H9 (cell line): ENCODE results near the gene NDUFS3. TPM values are rescaled to one million over a fixed set of nuclear protein-coding genes. Genes with fewer than 3 reads are reported as not detected.

Experiments used
- DNase-seq: peaks from one replicate; pipeline ENCODE4 v3.0.0-alpha.2; 2017
- H2AFZ ChIP-seq: one replicate; pipeline ENCODE4 v1.6.1; 2013; ENCODE audit warnings: mild to moderate bottlenecking, low read length, control low read depth, moderate library complexity
- H2AK5ac ChIP-seq: 2 replicates; pipeline ENCODE4 v1.6.1; 2013; ENCODE audit warnings: low read length, control low read depth, mixed read lengths; ENCODE audit not compliant: insufficient read length
- H2BK120ac ChIP-seq: one replicate; pipeline ENCODE4 v1.6.1; 2013; ENCODE audit warnings: low read depth, mild to moderate bottlenecking, low read length, control low read depth, inconsistent platforms; ENCODE audit not compliant: poor library complexity, severe bottlenecking
- H2BK12ac ChIP-seq: 2 replicates; pipeline ENCODE4 v1.6.1; 2013; ENCODE audit warnings: low read length, control low read depth, mixed read lengths, low read depth; ENCODE audit not compliant: insufficient read length
- H2BK15ac ChIP-seq: 2 replicates; pipeline ENCODE4 v1.6.1; 2013; ENCODE audit warnings: low read depth, low read length, control low read depth
- H2BK20ac ChIP-seq: one replicate; pipeline ENCODE4 v1.6.1; 2013; ENCODE audit warnings: low read depth, mild to moderate bottlenecking, low read length, control low read depth, inconsistent platforms; ENCODE audit not compliant: poor library complexity, severe bottlenecking
- H2BK5ac ChIP-seq: 2 replicates; pipeline ENCODE4 v1.6.1; 2013; ENCODE audit warnings: low read length, control low read depth, mixed read lengths; ENCODE audit not compliant: insufficient read length
- H3K14ac ChIP-seq: 2 replicates; pipeline ENCODE4 v1.6.1; 2013; ENCODE audit warnings: low read length, control low read depth; ENCODE audit not compliant: insufficient read depth
- H3K18ac ChIP-seq: 2 replicates; pipeline ENCODE4 v1.6.1; 2013; ENCODE audit warnings: low read depth, mild to moderate bottlenecking, mixed read lengths, low read length, control low read depth; ENCODE audit not compliant: insufficient read length
- H3K23ac ChIP-seq: 2 replicates; pipeline ENCODE4 v1.6.1; 2013; ENCODE audit warnings: low read length, control low read depth, mixed read lengths, low read depth; ENCODE audit not compliant: insufficient read length
- H3K23me2 ChIP-seq: 2 replicates; pipeline ENCODE4 v1.6.1; 2013; ENCODE audit warnings: low read depth, mild to moderate bottlenecking, mixed read lengths, low read length, control low read depth; ENCODE audit not compliant: insufficient read length, poor library complexity, severe bottlenecking
- H3K27ac ChIP-seq: 2 replicates; pipeline ENCODE4 v1.5.1; 2013; ENCODE audit warnings: low read length, control low read depth, mixed read lengths, low read depth; ENCODE audit not compliant: insufficient read length
- H3K27me3 ChIP-seq: 2 replicates; pipeline ENCODE4 v1.6.1; 2013; ENCODE audit warnings: low read length, control low read depth, inconsistent platforms; ENCODE audit not compliant: insufficient read depth
- H3K4ac ChIP-seq: 2 replicates; pipeline ENCODE4 v1.6.1; 2013; ENCODE audit warnings: low read depth, mild to moderate bottlenecking, control low read depth, inconsistent platforms, low read length, moderate library complexity
- H3K4me1 ChIP-seq: 2 replicates; pipeline ENCODE4 v1.6.1; 2013; ENCODE audit warnings: low read length, control low read depth, inconsistent platforms; ENCODE audit not compliant: insufficient read depth
- H3K4me2 ChIP-seq: 2 replicates; pipeline ENCODE4 v1.6.1; 2013; ENCODE audit warnings: low read length, control low read depth, mixed read lengths; ENCODE audit not compliant: insufficient read length, insufficient read depth
- H3K56ac ChIP-seq: 2 replicates; pipeline ENCODE4 v1.6.1; 2013; ENCODE audit warnings: low read depth, mild to moderate bottlenecking, mixed read lengths, low read length, control low read depth; ENCODE audit not compliant: insufficient read length
- H3K79me1 ChIP-seq: 2 replicates; pipeline ENCODE4 v1.6.1; 2013; ENCODE audit warnings: low read depth, mild to moderate bottlenecking, moderate library complexity, low read length, control low read depth, inconsistent platforms; ENCODE audit not compliant: insufficient read depth, poor library complexity, severe bottlenecking
- H3K79me2 ChIP-seq: 2 replicates; pipeline ENCODE4 v1.6.1; 2013; ENCODE audit warnings: low read length, control low read depth, inconsistent platforms; ENCODE audit not compliant: insufficient read depth
- H3K9ac ChIP-seq: 2 replicates; pipeline ENCODE4 v1.6.1; 2013; ENCODE audit warnings: low read length, control low read depth, mixed read lengths; ENCODE audit not compliant: insufficient read length; ENCODE audit errors: extremely low read depth
- H3K9me3 ChIP-seq: one replicate; pipeline ENCODE4 v1.6.1; 2013; ENCODE audit warnings: low read depth, low read length, inconsistent platforms; ENCODE audit not compliant: control insufficient read depth
- H3T11ph ChIP-seq: one replicate; pipeline ENCODE4 v1.6.1; 2013; ENCODE audit warnings: mild to moderate bottlenecking, low read length, control low read depth, inconsistent platforms
- H4K20me1 ChIP-seq: one replicate; pipeline ENCODE4 v1.6.1; 2013; ENCODE audit not compliant: control insufficient read depth, insufficient read length, insufficient read depth
- H4K5ac ChIP-seq: 2 replicates; pipeline ENCODE4 v1.6.1; 2013; ENCODE audit warnings: low read depth, mild to moderate bottlenecking, mixed read lengths, low read length, control low read depth; ENCODE audit not compliant: insufficient read length
- H4K8ac ChIP-seq: replicated peaks from 2 replicates; pipeline ENCODE4 v1.6.1; 2013; ENCODE audit warnings: low read length, control low read depth, mixed read lengths, low read depth; ENCODE audit not compliant: insufficient read length
- H4K91ac ChIP-seq: 2 replicates; pipeline ENCODE4 v1.6.1; 2013; ENCODE audit warnings: low read depth, mild to moderate bottlenecking, moderate library complexity, mixed read lengths, low read length, control low read depth; ENCODE audit not compliant: insufficient read length
- H3K27ac Mint-ChIP-seq, 3 experiments: 2 replicates in 2 of 3; 3 replicates in 1 of 3; pipeline ENCODE4 v1.8.0; 2020 to 2021; ENCODE audit warnings: mixed read lengths in 3 of 3, mild to moderate bottlenecking in 1 of 3, moderate library complexity in 1 of 3
- H3K27me3 Mint-ChIP-seq: 2 replicates; pipeline ENCODE4 v1.8.0; 2021; ENCODE audit warnings: low read depth, mild to moderate bottlenecking, moderate library complexity, mixed read lengths
- H3K36me3 Mint-ChIP-seq, 3 experiments: 2 replicates in 2 of 3; 3 replicates in 1 of 3; pipeline ENCODE4 v1.8.0; 2020 to 2021; ENCODE audit warnings: low read depth in 3 of 3, mixed read lengths in 3 of 3; ENCODE audit not compliant: insufficient read depth in 1 of 3
- H3K4me1 Mint-ChIP-seq, 2 experiments: 2 replicates each; pipeline ENCODE4 v1.8.0; 2020; ENCODE audit warnings: mixed read lengths in 2 of 2
- H3K4me3 Mint-ChIP-seq, 2 experiments: 2 replicates in 1 of 2; 3 replicates in 1 of 2; pipeline ENCODE4 v1.8.0; 2020 to 2021; ENCODE audit warnings: mild to moderate bottlenecking in 2 of 2, mixed read lengths in 2 of 2, moderate library complexity in 1 of 2
- H3K9me3 Mint-ChIP-seq, 2 experiments: 2 replicates in 1 of 2; 3 replicates in 1 of 2; pipeline ENCODE4 v1.8.0; 2020; ENCODE audit warnings: mild to moderate bottlenecking in 2 of 2, mixed read lengths in 2 of 2, moderate library complexity in 1 of 2
- WGBS: extraction: QIAGEN DNeasy Blood & Tissue Kit; methylation state at CpG from one replicate; pipeline ENCODE4 v1.1.7; 2013; ENCODE audit warnings: missing lambda C conversion rate, low lambda C conversion rate, mixed read lengths; ENCODE audit not compliant: insufficient read length; ENCODE audit errors: extremely low coverage; 5-methylcytosine and 5-hydroxymethylcytosine counted together
- total RNA-seq: library from RNA; stranded (reverse); gene quantifications from 2 replicates; pipeline ENCODE4 v1.2.1, GENCODE V29; 2021
- TF ChIP-seq, protein P1 (sequence below): fragments of 200-600 bp; sonication (generic); conservative IDR thresholded peaks from 3 replicates; pipeline ENCODE4 v1.8.0; 2021; ENCODE audit warnings: antibody characterized with exemption, mild to moderate bottlenecking

Gene NDUFS3
- total RNA-seq, 1 experiment from 2014 or later, result 144 TPM

DNA sequence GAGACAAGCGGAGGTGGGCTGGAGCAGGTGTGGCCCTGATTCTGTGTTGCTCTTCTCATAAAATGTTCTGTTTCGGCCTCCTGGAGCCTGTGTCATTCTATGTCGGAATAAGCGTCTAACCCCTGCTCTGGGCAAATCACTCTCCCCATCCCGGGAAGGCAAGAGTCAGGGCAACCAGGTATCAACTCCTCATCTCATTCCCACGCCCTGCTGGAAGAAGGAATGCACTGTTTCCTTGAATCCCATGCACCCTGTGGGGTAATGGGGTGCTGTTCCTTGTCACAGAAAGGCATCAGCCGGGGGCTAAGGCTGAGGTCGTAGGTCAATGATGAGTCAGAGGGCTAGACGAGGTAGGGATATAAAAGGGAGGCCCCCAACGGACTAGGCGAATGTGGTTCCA lies 10.2 kb downstream of the NDUFS3 start:
- Histone ChIP-seq H2BK20ac (no peak overlapping the region), H2AFZ (no peak overlapping the region), H3K9me3 (no peaks in the 10 kb centered on the region), H4K20me1 (no peaks in the 10 kb centered on the region), H4K5ac (no peak overlapping the region), H3K18ac (no peak overlapping the region), H3K9ac (no peak overlapping the region), H2BK15ac (no peak overlapping the region), H3T11ph (no peak overlapping the region), H2BK12ac (no peak overlapping the region), H3K27me3 (peaks cover 8% of the 10 kb centered on the region; the same call in 1 of the 2 replicates), H3K4me2 (no peak overlapping the region), H3K27ac (no peak overlapping the region), H3K23me2 (peaks cover 8% of the 10 kb centered on the region), H2BK120ac (no peak overlapping the region), H3K23ac (no peak overlapping the region), H2BK5ac (no peak overlapping the region), H3K79me1 (no peaks in the 10 kb centered on the region), H3K14ac (no peak overlapping the region), H2AK5ac (no peak overlapping the region), H4K8ac (no peak overlapping the region), H3K56ac (no peak overlapping the region), H3K79me2 (no peaks in the 10 kb centered on the region), H4K91ac (no peak overlapping the region), H3K4me1 (no peaks in the 10 kb centered on the region), H3K4ac (no peak overlapping the region)
- Mint-ChIP-seq H3K9me3 (no peaks in the 10 kb centered on the region; a peak in 1 of 5 replicates), H3K4me1 (peaks cover 9 to 17% of the 10 kb centered on the region in 2 experiments), H3K36me3 (peaks cover 3 to 12% (median 5%) of the 10 kb centered on the region in 3 experiments; a peak in 6 of 7 replicates), H3K27ac (no peak overlapping the region), H3K4me3 (no peak overlapping the region), H3K27me3 (peaks cover 23% of the 10 kb centered on the region)
- TF ChIP-seq, protein P1, sequence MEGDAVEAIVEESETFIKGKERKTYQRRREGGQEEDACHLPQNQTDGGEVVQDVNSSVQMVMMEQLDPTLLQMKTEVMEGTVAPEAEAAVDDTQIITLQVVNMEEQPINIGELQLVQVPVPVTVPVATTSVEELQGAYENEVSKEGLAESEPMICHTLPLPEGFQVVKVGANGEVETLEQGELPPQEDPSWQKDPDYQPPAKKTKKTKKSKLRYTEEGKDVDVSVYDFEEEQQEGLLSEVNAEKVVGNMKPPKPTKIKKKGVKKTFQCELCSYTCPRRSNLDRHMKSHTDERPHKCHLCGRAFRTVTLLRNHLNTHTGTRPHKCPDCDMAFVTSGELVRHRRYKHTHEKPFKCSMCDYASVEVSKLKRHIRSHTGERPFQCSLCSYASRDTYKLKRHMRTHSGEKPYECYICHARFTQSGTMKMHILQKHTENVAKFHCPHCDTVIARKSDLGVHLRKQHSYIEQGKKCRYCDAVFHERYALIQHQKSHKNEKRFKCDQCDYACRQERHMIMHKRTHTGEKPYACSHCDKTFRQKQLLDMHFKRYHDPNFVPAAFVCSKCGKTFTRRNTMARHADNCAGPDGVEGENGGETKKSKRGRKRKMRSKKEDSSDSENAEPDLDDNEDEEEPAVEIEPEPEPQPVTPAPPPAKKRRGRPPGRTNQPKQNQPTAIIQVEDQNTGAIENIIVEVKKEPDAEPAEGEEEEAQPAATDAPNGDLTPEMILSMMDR, result no peak
- WGBS, result no CpG with 5 or more reads among the region's 11 CpGs
- no peak for DNase-seq
